Femur (tissue), 1 donor: ENCODE results near the gene CARD9.

Source experiments
- DNase-seq: peaks from one replicate; pipeline ENCODE4 v3.0.0-alpha.2; 2017

The CARD9 gene

DNA sequence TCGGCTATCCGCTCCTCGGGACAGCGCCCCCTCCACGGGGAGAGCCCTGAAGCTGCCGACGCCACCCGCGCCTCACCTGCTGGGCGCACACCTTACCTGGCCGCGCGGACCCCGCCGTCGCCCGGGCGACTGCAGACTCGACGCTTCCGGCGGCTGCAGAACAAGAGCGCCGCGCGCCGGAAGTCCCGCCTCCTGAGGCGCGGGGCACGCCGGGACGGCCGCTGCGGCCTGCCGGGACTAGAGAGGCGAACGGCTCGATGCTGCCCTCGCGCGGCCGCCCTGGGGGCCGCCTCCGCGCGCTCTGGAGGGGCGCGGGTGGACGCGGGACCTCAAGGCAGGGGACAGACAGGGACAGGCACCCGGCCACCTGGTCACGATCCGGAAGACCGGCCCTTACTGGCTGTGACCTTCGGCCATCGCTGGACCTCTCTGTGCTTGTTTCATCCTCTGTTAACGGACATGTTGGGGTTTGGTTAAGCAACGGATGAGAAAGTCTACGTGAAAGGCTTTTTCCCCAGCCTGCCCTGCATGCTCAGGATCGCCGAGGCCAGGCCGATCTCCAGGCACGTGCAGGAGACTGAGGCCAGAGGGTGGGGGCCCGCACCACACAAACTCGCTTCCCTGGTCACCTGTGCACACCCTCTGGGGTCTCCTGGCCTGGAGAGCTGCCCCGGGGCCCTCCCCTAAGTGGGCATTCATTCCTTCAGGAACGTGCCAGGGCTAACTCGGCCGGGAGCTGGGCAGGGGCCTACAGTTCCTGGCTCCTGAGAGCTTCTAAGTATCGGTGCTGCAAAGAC lies 26.8 kb upstream of the CARD9 start, which contains the start of gene SNAPC4:
SNAPC4 (minus strand) TSS at position 133 of the 797 bp plus-strand sequence. CDS start 1,742 bp downstream, outside the sequence.
- peak; percentile 92 for DNase-seq

DNA sequence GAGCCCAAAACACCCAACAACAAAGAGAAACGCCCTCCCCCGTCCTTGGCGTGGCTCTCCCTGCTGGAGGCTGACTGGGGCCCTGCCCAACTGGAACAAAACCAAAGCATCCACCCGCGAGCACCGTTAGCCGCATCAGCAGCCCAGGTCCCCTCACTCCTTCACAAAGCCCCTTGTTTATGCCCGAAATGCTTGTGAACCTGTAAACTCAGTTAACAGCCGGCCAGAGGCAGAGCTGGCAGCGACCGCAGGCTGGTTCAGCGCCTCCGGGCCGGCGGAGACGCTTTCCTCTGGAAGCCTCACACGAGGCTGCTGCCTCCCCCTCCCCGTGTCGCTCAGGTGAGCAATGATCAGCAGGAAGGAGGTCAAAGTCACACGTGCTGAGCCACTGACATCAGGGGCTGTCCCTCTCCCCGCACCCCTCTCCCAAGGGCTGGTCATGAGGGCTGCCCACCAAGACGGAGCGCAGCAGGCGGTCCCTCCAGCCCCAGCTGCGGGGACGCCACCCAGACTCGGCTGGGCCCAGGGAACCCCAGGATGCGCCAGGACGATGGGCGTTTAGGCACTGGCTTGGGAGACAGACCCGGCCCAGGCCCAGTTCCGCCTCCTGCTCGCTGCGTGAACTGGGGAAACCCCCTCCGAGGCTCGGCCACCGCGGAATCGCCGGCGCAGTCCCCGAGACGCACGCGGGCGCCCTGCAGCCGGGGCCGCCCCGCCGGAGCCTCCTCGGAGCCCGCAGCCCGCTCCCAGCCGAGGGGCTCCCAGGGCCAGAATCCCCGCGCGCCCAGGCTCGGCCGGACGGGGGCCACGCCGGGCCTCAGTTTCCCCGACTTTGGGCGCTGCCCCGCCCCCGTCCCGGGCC lies 25.9 kb upstream of the CARD9 start:
- DNase-seq, result no peak

DNA sequence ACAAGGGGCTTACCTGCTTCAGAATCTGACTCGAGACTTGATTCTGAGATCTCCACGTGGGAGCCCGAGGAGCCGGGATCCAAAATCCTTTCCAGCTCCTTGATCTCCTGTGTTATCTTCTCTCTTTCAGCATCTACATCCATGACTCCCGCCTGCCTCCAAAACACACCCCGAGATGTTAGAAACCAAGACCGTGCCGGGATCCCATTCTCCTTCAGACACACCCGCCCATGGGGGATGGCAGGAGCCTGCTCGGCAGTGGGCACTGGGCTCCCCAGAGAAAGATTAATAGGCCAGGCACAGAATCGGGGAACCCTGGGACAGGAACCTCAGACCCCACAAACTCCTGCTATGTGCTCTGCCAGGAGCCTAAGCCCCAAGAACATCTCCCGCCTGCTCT lies 24.8 kb upstream of the CARD9 start:
- DNase-seq, result no peak

DNA sequence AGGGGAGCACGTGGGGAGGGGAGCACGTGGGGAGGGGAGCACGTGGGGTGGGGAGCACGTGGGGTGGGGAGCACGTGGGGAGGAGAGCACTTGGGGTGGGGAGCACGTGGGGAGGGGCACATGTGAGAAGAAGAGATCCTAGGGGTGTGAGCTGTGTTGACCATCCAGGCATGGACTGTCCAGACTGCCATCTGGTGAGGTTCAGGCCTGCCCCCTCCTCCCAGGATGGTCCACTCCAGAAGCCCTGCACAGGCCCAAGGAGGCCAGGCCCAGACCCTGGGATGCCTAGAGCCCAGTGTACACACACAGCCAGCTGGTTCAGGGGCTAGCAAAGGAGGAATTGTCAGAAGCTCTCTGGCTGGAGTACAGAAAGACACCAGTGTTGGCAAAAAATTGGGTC lies 24.2 kb upstream of the CARD9 start:
- DNase-seq, result no peak

DNA sequence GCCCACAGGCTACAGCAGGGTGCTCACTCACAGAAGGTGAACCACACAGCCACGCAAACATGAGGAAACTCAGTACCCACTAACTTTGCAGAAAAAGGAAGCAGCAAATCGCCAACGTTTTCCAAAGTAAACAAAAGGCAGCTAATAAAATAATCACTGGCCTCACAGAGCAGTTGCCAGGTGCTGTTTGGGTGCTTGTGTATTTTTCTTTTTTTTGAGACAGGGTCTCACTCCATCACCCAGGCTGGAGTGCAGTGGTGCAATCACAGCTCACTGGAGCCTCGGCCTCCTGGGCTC lies 22.7 kb upstream of the CARD9 start:
- DNase-seq, result no peak

DNA sequence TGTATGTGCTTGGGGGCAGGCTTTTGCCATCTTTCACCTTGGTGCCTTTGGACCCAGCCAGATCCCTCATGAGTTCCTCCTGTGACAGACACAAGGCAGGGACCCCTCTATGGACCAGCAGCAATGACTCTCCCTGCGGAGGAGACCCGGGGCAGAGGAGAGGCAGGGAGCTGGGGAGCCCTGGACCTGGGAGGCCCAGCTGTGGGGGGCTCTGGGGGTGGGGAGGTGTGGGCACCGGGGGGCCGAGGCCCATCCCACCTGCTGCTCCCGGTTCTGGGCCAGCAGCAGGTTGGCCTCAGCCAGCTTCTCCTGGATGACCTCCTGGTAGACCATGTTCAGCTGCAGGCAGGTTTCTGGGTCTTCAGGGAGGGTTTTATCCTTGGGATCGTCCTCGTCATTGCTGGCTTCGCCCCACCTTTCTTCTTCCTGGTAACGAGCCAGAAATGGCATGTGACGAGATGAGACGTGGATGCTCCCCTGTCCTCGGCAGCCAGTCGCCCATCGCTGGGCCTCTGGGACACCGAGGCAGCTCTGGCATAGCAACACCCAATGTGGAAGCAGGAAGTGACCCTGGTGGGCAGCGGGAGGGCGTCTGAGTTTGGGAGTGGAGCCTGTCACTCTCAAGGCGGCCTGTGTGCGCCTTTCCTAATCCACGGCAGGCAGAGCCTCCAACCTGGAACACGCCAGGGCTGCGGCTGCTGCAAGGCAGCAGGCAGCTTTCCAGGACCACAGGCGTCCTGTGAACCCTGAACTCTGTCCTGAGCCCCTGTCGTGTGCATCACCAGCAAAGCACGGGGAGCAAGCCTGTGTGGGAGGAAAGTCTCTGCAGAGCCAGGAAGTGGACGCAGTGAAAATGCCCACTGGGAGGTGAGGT lies 22.1 kb upstream of the CARD9 start:
- DNase-seq, result no peak

DNA sequence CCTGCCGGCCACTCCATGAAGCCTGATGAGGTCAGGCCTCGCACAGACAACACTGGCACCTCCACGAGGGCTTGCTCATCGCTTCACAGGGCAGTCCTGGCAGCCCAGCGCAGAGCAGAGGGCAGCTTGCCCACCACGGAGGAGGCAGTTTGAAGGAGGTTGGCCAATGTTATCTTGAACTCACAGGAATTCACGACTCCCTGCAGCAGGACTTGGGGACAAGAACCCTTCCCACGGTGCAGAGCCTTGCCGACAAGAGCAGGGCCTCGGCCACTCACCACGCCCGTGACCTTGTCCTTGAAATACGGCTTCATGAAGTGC lies 21.5 kb upstream of the CARD9 start:
- DNase-seq, result no peak

DNA sequence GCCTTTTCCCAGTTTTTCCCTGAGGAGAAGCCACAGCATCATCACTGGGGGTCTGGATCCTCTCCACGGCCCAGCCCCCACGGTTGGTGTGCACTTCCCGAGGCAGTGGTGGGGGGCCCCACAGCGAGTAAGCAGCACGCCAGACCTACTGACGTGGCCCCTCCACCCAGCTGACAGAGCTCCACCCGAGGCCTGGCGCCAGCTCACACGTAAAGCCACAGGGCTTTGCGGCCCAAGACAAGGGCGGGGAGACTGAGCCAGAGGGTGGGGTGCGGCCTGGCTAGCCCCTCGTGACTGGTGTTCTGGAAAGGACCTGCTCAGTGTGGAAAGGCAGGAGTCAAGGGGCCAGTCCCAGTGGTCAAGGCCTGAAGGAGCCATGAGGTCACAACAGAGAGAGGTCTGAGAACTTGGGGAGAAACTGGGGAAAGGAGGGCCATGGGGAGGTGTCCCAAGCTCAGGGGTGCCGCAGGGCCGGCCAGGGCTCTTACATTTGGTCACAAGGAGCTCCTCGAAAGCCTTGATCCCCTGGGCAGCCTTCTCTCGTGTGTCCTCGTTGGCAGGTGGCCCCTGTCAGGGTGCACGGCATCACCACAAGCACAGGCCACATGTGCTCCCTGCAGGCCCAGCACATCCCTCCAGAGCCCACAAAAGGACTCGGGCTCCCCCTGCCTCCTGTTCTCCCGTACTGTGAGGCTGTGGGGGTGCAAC lies 21.0 kb upstream of the CARD9 start:
- DNase-seq, result no peak

DNA sequence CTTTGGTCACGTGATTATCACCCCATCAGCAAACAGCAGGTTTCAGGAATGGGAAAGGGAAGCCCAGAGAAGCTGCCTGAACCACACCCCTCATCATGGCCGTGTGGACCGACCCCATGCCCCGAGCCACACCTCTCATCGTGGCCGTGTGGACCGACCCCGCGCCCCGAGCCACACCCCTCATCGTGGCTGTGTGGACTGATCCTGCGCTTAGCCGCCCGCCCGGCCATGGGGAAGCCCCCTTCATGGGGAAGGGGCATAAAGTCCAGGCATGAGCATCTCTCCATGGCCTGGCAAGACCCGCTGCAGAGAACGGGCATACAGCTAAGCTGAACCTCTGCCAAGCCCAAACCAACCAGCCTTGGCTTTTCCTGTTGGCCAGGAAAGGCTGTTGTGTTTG lies 20.1 kb upstream of the CARD9 start:
- no peak for DNase-seq

DNA sequence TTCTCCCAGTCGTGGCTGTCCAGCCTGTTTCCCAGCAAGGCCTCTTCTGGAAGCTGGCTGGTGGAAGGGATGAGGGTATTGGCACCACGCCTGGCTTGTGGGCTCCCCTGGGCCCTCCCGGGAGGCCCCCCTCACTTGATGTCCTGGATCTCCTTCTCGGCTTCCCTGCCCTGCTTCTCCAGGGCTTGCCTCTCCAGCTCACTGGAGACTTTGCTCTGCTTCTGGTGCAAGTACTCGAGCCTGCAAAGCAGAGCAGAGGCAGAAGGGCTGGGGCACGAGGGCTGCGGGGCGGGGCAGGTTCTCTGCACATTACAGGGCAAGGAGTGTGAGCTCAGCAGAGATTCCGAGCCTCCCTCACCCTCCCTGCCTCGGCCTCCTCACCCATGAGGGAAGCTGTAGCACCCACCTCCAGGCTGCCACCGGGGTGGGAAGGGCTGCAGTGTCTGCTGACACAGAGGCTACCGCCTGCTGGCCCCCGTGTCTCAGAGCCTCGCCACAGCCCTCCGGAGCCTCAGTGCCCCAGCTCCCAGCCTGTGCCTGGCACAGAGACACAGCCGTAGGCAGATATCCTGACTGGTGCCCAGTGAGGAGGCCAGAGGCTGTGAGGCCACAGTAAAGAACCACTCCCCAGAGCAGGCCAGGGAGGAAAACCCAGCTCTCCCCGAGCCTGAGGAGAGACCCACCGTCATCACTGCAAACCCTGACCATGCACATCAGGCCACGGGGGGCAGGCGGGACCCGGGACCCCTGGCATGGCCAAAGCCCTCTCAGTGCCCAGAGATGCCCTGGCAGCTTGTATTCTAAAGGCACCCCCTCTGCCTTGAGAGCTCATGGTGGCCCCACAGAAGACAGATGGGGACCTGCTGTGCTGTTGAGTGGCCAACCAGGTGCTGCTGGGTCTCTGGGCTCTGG lies 19.3 kb upstream of the CARD9 start:
- DNase-seq, result peak; percentile 47

DNA sequence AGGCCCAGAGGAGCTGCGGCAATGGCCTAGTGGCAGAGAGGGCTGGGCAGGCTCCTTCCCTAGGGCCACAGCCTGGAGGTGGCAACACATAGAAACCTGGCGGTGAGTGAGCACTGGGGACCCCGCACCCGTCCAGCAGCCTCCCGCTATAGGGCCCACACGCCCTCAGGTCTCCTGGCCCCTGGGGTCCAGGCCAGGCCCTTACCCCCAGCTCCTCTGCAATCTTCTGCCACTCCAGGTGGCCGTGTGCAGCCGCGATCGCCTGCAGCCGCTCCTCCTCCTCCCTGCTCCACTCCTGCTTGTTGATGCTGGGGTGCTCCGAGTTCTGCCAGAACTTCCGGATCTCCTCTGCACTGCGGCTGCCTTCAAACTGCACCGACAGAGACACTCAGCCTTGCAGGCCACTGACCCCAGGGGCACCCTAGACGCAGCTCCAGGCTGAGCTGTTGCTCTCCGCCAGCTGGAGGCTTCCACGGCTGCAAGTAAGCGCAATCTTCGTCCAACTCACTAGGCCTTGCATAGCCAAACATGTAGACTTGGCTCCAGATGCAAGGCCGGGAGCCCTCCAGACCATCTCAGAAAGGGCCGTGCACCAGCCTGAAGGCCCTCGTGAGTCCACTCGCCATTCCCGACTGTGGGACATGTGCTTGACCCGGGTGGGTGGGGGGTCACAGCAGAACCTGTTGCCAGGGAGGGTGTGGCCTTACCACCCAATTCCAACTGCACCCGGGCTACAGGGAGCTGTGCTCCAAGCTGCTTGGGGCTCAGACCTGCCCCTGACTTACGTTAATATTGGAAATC lies 18.5 kb upstream of the CARD9 start:
- DNase-seq, result no peak

DNA sequence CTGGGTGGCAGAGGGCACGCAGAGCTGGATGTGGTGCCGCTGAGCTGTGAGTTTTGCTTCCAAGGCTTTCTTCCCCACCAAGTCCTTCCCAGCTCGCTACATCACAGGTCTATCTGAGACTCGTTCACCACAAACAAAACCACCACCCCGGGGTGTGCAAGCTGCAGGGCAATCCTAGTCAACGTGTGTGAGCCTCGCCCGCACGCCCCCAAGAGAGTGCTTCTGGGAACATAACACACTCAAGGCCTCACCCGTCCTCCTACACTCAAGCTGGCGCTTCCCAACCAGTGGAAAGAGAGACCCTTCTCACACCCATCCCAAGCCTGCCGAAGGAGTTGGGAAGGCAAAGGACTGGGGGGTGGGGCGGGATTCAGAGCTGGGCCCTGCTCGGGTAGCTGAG lies 15.9 kb upstream of the CARD9 start:
- no peak for DNase-seq

DNA sequence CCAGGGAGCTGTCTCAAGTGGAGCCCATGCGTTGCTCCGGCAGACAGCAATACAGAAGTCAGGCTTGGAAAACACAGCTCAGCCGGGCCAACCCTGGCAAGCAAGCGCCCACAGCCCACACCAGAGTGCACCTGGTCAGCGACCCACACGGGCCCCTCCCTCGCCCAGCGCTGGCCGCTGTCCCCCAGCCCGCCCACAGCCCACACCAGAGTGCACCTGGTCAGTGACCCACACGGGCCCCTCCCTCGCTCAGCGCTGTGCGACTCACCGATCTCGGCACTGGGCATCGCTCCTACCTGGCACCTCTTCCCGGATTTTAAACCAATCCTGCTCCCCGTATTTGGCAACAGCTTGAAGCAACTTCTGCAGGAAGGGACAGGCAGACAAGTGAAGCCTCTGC lies 13.7 kb upstream of the CARD9 start:
- no peak for DNase-seq

DNA sequence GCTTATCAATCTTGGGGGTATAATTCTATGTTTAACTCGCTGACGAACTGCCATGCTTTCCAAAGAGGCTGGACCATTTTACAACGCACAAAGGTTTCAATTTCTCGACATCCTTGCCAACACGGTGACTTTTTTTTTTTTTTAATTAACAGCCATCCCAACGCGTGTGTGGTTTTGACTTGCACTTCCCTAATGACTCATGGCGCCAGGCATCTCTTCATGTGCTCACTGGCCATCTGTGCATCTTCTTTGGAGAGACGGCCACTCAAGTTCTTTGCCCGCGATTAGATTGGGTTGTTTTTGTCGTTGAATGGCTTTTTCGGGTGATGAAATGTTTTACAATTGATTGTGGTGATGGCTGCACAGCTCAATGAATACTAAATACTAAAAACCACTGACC lies 12.5 kb upstream of the CARD9 start:
- DNase-seq, result no peak

DNA sequence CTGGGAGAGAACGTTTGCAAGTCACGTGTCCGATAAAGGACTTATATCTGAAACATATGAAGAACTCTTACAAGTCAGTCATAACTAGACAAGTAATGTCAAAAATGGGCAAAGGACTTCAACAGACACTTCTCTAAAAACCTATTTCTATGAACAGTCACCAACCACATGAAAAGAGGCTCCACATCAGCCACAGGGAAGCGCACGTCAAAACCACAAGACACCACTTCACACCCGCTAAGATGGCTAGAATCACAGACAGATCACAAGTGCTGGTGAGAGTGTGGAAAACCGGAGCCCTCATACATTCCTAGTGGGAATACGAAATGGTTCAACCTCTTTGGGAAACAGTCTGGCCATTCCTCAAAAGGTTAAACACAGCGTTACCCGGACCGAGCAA lies 11.5 kb upstream of the CARD9 start:
- DNase-seq, result no peak

DNA sequence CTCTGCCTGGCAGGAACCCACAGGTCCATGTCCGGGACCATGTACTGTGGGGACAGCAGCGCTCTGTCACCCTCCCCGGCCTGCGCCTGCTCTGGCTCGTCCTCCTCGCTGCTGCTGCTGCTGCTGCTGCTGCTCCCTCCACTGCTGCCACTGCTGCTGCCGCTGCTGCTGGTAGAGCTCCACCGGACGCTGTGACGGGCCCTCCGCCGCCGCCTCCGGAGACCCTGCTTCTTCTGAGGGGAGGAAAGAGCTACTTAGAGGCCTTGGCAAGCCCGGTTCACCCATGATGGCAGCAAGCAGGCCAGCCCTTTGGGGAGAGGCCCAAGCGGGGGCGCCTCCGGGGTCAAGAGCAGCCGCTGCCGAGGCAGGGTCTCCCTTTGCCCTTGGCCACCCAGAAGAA lies 10.0 kb upstream of the CARD9 start:
- DNase-seq, result no peak

DNA sequence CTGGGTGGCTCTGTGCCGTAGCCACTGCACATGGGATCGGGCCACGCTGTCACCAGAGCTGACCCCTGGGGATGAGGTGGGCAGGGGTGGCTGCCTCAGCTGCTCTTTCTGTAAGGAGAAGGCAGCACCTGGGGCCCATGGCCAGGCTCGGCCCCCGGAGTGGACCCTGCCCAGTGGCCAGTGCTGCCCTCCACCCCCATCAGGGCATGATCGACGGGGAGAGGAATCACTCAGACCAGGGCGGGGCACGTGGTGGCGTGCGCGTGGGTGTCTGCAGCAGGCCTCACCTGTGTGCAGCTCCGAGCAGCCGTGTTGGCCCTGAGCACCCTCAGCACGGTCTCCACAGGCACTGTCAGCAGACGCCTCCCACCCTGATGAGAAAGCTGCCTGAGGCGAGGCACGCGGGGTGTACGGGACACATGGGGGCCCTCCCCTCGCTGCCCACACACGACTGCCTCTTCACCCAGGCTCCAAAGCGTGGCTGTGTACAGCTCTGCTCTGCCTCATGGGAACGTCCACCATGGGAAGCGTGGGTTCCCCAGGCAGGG lies 8.6 kb upstream of the CARD9 start:
- DNase-seq, result no peak

DNA sequence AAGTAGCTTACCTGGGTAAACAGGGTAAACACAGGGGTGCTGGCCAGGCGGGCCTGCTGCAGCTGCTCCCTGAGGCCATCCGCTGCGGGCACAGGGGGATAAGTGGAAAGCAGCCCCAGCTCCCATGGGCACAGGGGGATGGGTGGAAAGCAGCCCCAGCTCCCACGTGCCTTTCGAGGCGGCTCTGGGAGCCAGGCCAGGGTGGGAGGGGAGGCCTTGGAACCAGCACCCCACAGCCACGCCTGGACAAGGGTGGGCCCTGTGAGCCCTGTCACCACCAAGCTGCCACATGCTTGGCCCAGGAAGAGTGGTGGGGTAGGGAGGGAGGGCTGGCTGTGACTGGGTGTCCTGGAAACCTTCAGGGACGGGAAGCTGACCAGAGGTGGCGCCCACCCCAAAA lies 7.8 kb upstream of the CARD9 start:
- no peak for DNase-seq

DNA sequence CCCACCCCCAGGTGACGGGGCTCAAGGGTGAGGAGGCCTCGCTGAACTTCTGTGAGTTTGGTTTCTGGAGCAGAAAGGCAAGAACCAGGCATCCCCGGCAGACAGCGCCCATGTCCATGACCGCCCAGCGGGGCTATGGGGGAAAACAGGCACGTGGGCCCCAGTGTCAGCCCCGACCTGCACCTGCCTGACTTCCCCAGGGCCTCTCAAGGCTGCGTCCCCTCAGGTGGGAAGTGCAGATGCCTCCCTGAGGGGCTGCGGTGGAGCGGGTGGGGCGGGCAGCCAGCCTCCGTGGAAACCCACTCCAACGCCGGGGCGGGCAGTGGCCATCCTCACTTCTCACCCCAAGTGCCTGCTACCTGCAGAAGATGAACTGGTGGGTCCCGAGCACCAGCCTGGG lies 6.9 kb upstream of the CARD9 start:
- no peak for DNase-seq

DNA sequence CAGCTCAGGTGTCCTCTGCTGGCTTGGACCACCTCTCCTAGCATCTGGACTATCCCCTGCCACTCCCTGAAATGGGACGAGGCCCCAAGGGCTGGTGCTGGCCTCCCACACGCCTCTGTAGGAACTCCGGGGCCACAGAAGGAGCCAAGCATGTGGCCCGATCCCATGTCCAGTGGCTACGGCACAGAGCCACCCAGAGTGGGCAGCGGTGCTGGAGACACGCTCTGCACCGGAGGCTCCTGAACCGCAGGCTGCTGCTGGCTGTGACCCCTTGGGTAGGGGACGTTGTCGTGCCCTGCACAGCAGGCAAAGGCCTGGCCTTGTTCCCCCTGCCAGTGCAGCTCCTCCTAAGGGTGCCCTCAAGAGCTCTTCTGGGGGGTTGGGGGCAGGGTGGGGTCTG lies 6.4 kb upstream of the CARD9 start:
- DNase-seq, result no peak

DNA sequence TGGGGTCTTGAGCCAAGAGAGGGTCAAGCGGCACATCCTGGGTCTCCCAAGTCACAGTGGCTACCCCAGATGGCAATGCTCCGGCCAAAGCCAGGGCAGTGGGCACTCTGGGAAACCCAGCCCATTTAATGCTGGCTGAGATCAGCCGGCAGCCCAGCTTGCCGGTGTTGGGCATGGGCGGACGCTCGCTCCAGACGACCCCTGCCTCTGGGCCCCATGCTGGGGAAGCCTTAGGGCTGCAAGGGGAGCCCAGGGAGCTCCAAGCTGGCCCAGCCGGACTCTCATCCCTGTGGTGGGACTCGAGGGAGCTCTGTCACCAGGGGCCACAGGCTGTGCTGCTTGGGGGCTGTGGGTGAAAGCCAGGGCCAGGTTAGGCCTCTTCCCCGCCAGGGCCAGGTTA lies 5.9 kb upstream of the CARD9 start:
- no peak for DNase-seq
